HCT116 (cell line): ENCODE results near the gene FAR1. TPM values are rescaled to one million over a fixed set of nuclear protein-coding genes. Genes with fewer than 3 reads are reported as not detected.

ENCODE experiments used
- ATAC-seq: fragments of 200-7000 bp; cut with Tn5 transposase; 2 replicates; pipeline ENCODE4 v1.9.1; 2020; ENCODE audit warnings: mild to moderate bottlenecking, moderate library complexity
- BruUV-seq: library from RNA; stranded (reverse); fragments of 400-500 nt; replicated peaks from 2 replicates; lab custom pipeline; 2021; lab: Mats Ljungman, UMichigan
- CTCF ChIA-PET: fragments of 300-600 bp; sonication (Branson Sonifier 250); formaldehyde crosslinking; loops from one replicate; lab custom pipeline; 2021; ENCODE audit warnings: antibody characterized with exemption; lab: Charles Lee
- POLR2A ChIA-PET: fragments of 300-600, 350-600 bp; sonication (Branson Sonifier 250); formaldehyde crosslinking; loops from one replicate; lab custom pipeline; 2021; ENCODE audit warnings: antibody characterized with exemption; lab: Charles Lee
- RAD21 ChIA-PET, 2 experiments: fragments of 300-600 bp; sonication (Branson Sonifier 250); formaldehyde crosslinking; loops; one replicate each; lab custom pipeline; 2023; ENCODE audit warnings: low total read pairs in 2 of 2; ENCODE audit not compliant: uncharacterized antibody in 2 of 2, unreplicated experiment in 2 of 2, low non-redundant PET in 1 of 2; lab: Charles Lee
- DNase-seq: peaks from one replicate; pipeline ENCODE4 v3.0.0-alpha.2; 2010; ENCODE audit warnings: low read depth, low spot score
- H2AFZ ChIP-seq: fragments of 200-600 bp; shearing (Covaris generic), sonication (generic); 2 replicates; pipeline ENCODE4 v1.6.1; 2017; ENCODE audit warnings: low read depth, mixed run types, mixed read lengths, antibody characterized with exemption, low read length; ENCODE audit not compliant: poor library complexity, severe bottlenecking
- H3K27ac ChIP-seq: 2 replicates; pipeline ENCODE4 v1.5.1; 2012; ENCODE audit warnings: low read depth, low read length
- H3K27me3 ChIP-seq: fragments of 200-600 bp; sonication (generic); 2 replicates; pipeline ENCODE4 v1.6.1; 2016; ENCODE audit warnings: mixed run types, low read length, mixed read lengths; ENCODE audit not compliant: insufficient read depth
- H3K36me3 ChIP-seq, 2 experiments: fragments of 200-500 bp in 1 of 2; fragments of 200-600 bp in 1 of 2; sonication (Bioruptor generic) in 1 of 2; sonication (generic) in 1 of 2; 2 replicates each; pipeline versions ENCODE4 v1.5.1 to v1.6.1; 2014 to 2016; ENCODE audit warnings: low read length in 2 of 2, inconsistent platforms in 1 of 2, mixed read lengths in 1 of 2, mixed run types in 1 of 2; ENCODE audit not compliant: insufficient read depth in 2 of 2, control insufficient read depth in 1 of 2
- H3K4me1 ChIP-seq, 2 experiments: fragments of 200-600 bp in 1 of 2; sonication (generic) in 1 of 2; 2 replicates each; pipeline versions ENCODE4 v1.5.1 to v1.6.1; 2012 to 2017; ENCODE audit warnings: low read length in 2 of 2, inconsistent platforms in 1 of 2, mild to moderate bottlenecking in 1 of 2, mixed read lengths in 1 of 2, mixed run types in 1 of 2, moderate library complexity in 1 of 2; ENCODE audit not compliant: insufficient read depth in 2 of 2, control insufficient read depth in 1 of 2
- H3K4me2 ChIP-seq: fragments of 200-600 bp; sonication (generic); 2 replicates; pipeline ENCODE4 v1.6.1; 2017; ENCODE audit warnings: mixed run types, low read length, mixed read lengths
- H3K4me3 ChIP-seq, 2 experiments: fragments of 200-600 bp in 1 of 2; sonication (generic) in 1 of 2; replicated peaks in 1 of 2; 2 replicates each; pipeline ENCODE4 v1.5.1; 2011 to 2016; ENCODE audit warnings: low read length in 2 of 2, control low read depth in 1 of 2, low read depth in 1 of 2, mild to moderate bottlenecking in 1 of 2, mixed read lengths in 1 of 2, mixed run types in 1 of 2
- H3K79me2 ChIP-seq: fragments of 200-600 bp; sonication (generic); 2 replicates; pipeline ENCODE4 v1.6.1; 2017; ENCODE audit warnings: mild to moderate bottlenecking, mixed run types, low read length, moderate library complexity, mixed read lengths; ENCODE audit not compliant: insufficient read depth
- H3K9ac ChIP-seq: fragments of 200-600 bp; sonication (generic); 2 replicates; pipeline ENCODE4 v1.6.1; 2016; ENCODE audit warnings: low read length, mixed read lengths
- H3K9me2 ChIP-seq: fragments of 200-600 bp; sonication (generic), shearing (Covaris generic); 2 replicates; pipeline ENCODE4 v1.6.1; 2017; ENCODE audit warnings: mixed run types, mild to moderate bottlenecking, moderate library complexity; ENCODE audit not compliant: insufficient read depth
- H3K9me3 ChIP-seq, 2 experiments: fragments of 200-500 bp in 1 of 2; fragments of 200-600 bp in 1 of 2; sonication (Bioruptor generic) in 1 of 2; sonication (generic) in 1 of 2; 2 replicates each; pipeline ENCODE4 v1.6.1; 2014 to 2017; ENCODE audit warnings: low read length in 2 of 2, mixed read lengths in 2 of 2, inconsistent platforms in 1 of 2, low read depth in 1 of 2, mild to moderate bottlenecking in 1 of 2, mixed run types in 1 of 2, moderate library complexity in 1 of 2; ENCODE audit not compliant: control insufficient read depth in 1 of 2, insufficient read depth in 1 of 2
- H4K20me1 ChIP-seq: fragments of 200-600 bp; sonication (generic), shearing (Covaris generic); 2 replicates; pipeline ENCODE4 v1.6.1; 2017; ENCODE audit warnings: mixed run types, mild to moderate bottlenecking, moderate library complexity; ENCODE audit not compliant: insufficient read depth
- CBX3 ChIP-seq: IDR thresholded peaks from 2 replicates; pipeline ENCODE4 v1.6.1; 2012; ENCODE audit warnings: low read depth
- CEBPB ChIP-seq: IDR thresholded peaks from 2 replicates; pipeline ENCODE4 v1.6.1; 2012; ENCODE audit warnings: low read depth
- EGR1 ChIP-seq: IDR thresholded peaks from 2 replicates; pipeline ENCODE4 v1.6.1; 2012; ENCODE audit warnings: low read depth
- ELF1 ChIP-seq: IDR thresholded peaks from 2 replicates; pipeline ENCODE4 v1.6.1; 2012; ENCODE audit warnings: low read depth, borderline replicate concordance
- EZH2 ChIP-seq: fragments of 200-600 bp; sonication (generic); IDR thresholded peaks from 2 replicates; pipeline ENCODE4 v1.6.1; 2017; ENCODE audit warnings: antibody characterized with exemption, mixed run types
- EZH2phosphoT487 ChIP-seq: fragments of 200-600 bp; IDR thresholded peaks from 2 replicates; pipeline ENCODE4 v1.6.1; 2018; ENCODE audit warnings: antibody characterized with exemption, borderline replicate concordance
- FOSL1 ChIP-seq: IDR thresholded peaks from 2 replicates; pipeline ENCODE4 v1.6.1; 2012; ENCODE audit warnings: low read depth
- JUND ChIP-seq: IDR thresholded peaks from 2 replicates; pipeline ENCODE4 v1.6.1; 2012
- MAX ChIP-seq: IDR thresholded peaks from 2 replicates; pipeline ENCODE4 v1.6.1; 2012
- POLR2A ChIP-seq: IDR thresholded peaks from 2 replicates; pipeline ENCODE4 v1.7.0; 2011; ENCODE audit warnings: borderline replicate concordance; ENCODE audit not compliant: insufficient read depth, insufficient read length; ENCODE audit errors: extremely low read depth
- RAD21 ChIP-seq: IDR thresholded peaks from 2 replicates; pipeline ENCODE4 v1.6.1; 2012; ENCODE audit warnings: low read depth, mild to moderate bottlenecking
- SIN3A ChIP-seq: IDR thresholded peaks from 2 replicates; pipeline ENCODE4 v1.6.1; 2012; ENCODE audit warnings: low read depth
- SP1 ChIP-seq: IDR thresholded peaks from 2 replicates; pipeline ENCODE4 v1.6.1; 2012; ENCODE audit warnings: low read depth
- TCF7L2 ChIP-seq: IDR thresholded peaks from 2 replicates; pipeline ENCODE4 v1.7.0; 2011; ENCODE audit warnings: borderline replicate concordance, inconsistent platforms; ENCODE audit not compliant: insufficient read depth, insufficient read length; ENCODE audit errors: extremely low read depth
- ZBTB33 ChIP-seq: IDR thresholded peaks from 2 replicates; pipeline ENCODE4 v1.6.1; 2011; ENCODE audit warnings: mild to moderate bottlenecking, low read length, moderate library complexity; ENCODE audit not compliant: insufficient replicate concordance; ENCODE audit errors: extremely low read depth
- ZFX ChIP-seq: fragments of 450-650 bp; IDR thresholded peaks from 2 replicates; pipeline ENCODE4 v1.6.1; 2017
- intact Hi-C: fragments of 100-400 bp; cut with micrococcal nuclease; formaldehyde crosslinking; loops from 2 replicates; pipeline ENCODE4 v1.10.0; 2022
- total RNA-seq: library from RNA; stranded (reverse); gene quantifications from one replicate; pipeline ENCODE4 v1.2.1, GENCODE V29; 2021; ENCODE audit not compliant: unreplicated experiment

The FAR1 gene
- total RNA-seq, 1 experiment from 2014 or later = 74.3 TPM

- no peak overlapping the region for H2AFZ ChIP-seq
- H3K36me3 ChIP-seq = no peaks in the 10 kb centered on the region
- BruUV-seq = TSS peak; percentile 63
- ATAC-seq (peak; percentile 24), DNase-seq (no peak)
- peak overlapping the region; percentile 90 to 91 for H3K4me3 ChIP-seq
- H3K9me3 ChIP-seq = no peaks in the 10 kb centered on the region
- peak overlapping the region; percentile 64 for H3K27ac ChIP-seq
- ChIA-PET CTCF (no interaction called here), RAD21 (no interaction called here), POLR2A (no interaction called here)
- H3K9me2 ChIP-seq = peaks cover 5% of the 10 kb centered on the region; the same call in 1 of the 2 replicates
- peak overlapping the region; percentile 94 for H3K4me2 ChIP-seq
- intact Hi-C loops = no loop called here
- TF ChIP-seq SP1 (no peak), JUND (no peak), ZFX (peak; percentile 97), CBX3 (no peak), SIN3A (peak; percentile 48; the same call in 1 of the 2 replicates), RAD21 (no peak)
- no peaks in the 10 kb centered on the region for H3K27me3 ChIP-seq
- H3K79me2 ChIP-seq = peaks cover 55% of the 10 kb centered on the region
- H3K9ac ChIP-seq = peak overlapping the region; percentile 87
- H3K4me1 ChIP-seq = peaks cover 5 to 18% of the 10 kb centered on the region in 2 experiments; a peak in 3 of 4 replicates
- peaks cover 7% of the 10 kb centered on the region; the same call in 1 of the 2 replicates for H4K20me1 ChIP-seq
Measured at GRCh38 chr11:13668957-13669521, 571 bp downstream of the FAR1 start.

- Histone ChIP-seq H3K27me3 (no peaks in the 10 kb centered on the region), H3K4me3 (peak overlapping the region; percentile 90 to 91), H3K27ac (peak overlapping the region; percentile 64; the same call in 1 of the 2 replicates), H3K9me3 (no peaks in the 10 kb centered on the region), H4K20me1 (peaks cover 7% of the 10 kb centered on the region; the same call in 1 of the 2 replicates), H3K9ac (peak overlapping the region; percentile 87), H3K4me1 (peaks cover 5 to 17% of the 10 kb centered on the region in 2 experiments; a peak in 3 of 4 replicates), H3K79me2 (peaks cover 63% of the 10 kb centered on the region), H3K9me2 (peaks cover 5% of the 10 kb centered on the region; the same call in 1 of the 2 replicates), H2AFZ (no peak overlapping the region), H3K4me2 (peak overlapping the region; percentile 94), H3K36me3 (no peaks in the 10 kb centered on the region)
- ATAC-seq (no peak), DNase-seq (no peak)
- ChIA-PET RAD21 (no interaction called here), POLR2A (no interaction called here), CTCF (no interaction called here)
- BruUV-seq = no TSS peak
- intact Hi-C loops = no loop called here
- TF ChIP-seq RAD21 (no peak), ZFX (no peak), FOSL1 (no peak), MAX (no peak), POLR2A (no peak), EZH2phosphoT487 (no peak), CEBPB (no peak), ZBTB33 (no peak), EZH2 (no peak), ELF1 (no peak), TCF7L2 (no peak), EGR1 (no peak)
Measured at GRCh38 chr11:13669544-13670488, 1.3 kb downstream of the FAR1 start.
